Activated CD4-positive, alpha-beta T cell treated with anti-CD3 and anti-CD28 coated beads for 48 hours (primary cell): ENCODE measurements around the gene MRPL42.
"Not testable (repeated sequence)": the region's sequence is repeated elsewhere in the genome, so short reads cannot be mapped to it uniquely, and the experiment has no call there.

ENCODE experiments used
- DNase-seq: peaks from one replicate; pipeline ENCODE4 v3.0.0-alpha.2; 2020

Gene MRPL42

DNA sequence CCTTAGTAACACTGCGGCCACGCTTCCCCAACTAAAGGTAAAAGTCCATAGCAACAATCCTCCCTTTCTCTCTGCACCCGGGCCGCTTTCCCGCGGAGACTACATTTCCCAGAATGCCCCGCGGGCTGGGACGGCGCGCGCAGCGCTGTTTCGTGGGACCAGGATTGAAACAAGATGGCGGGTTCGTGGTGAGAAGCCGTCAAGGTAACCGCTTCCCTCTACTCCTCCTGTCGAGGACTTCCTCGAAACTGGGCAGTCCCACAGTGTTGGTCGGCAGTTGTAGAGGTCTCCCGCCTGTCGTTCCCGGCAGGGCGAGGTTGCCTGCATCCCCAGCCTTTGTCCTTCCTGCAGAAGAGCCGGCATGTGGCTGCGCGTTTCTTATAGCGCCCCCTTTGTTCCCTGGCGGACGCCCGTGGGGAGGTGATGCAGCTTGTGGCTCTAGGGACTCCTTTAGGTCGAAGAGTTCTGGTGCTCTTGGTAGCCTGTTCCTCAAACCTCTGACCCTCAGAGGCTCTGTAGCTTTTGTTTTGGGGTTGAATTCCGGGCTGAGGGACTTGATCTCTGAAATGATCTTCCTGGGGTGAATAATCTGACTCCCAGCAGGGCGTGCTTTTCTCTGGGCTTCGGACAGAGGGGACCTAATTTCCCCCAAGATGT, at the start of gene MRPL42:
Gene MRPL42, plus strand, starts transcription at position 164 of the 657 bp plus-strand sequence. CDS start 1,772 bp downstream, outside the sequence.
- DNase-seq = peak; percentile 95

DNA sequence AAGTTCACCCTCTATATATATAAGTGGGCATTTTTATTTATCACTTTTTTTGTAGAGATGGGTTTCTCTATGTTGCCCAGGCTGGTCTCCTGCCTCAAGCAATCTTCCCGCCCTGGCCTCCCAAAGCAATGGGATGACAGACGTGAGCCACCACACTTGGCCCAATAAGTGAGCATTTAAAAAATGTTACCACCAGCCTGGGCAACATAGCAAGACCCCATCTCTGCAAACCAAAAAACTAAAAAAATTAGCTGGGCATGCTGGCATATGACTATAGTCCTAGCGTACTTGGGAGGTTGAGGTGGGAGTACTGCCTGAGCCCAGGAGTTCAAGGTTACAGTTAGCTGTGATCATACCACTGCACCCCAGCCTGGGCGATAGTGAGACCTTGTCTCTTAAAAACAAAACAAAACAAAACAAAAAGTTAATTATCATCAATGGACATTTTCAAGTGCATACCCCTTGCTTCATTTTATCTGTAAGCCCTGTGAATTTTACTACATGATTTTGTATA, 49.3 kb upstream of the MRPL42 start:
- no peak for DNase-seq

DNA sequence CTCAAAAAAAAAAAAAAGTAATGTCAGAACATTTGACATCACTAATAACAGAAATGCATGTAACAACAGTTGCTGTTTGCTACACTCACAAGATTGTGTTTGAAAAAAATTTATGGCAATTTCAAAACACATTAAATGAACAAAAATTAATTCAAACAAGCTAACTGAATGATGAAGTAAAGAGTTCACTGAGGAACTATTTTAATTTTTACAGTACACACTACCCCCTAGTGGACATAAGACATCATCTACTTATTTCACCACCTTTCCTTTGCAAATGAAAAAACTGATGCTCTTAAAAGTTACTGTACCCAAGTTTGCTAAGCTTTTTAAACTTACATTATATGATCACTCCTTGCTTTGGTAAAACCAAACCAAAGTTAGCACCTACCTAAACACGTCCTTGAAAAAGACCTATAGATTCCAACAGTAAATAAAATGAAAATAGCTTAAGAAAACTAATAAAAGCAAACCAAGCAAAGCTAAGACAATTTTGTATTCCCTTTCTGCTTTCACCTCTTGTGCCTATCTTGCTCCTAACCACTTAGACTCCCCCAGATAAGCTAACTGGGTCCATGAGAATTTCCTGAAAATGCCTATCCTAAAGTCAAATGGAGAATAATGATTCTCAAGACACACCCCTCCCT, 47.8 kb upstream of the MRPL42 start:
- DNase-seq = no peak

DNA sequence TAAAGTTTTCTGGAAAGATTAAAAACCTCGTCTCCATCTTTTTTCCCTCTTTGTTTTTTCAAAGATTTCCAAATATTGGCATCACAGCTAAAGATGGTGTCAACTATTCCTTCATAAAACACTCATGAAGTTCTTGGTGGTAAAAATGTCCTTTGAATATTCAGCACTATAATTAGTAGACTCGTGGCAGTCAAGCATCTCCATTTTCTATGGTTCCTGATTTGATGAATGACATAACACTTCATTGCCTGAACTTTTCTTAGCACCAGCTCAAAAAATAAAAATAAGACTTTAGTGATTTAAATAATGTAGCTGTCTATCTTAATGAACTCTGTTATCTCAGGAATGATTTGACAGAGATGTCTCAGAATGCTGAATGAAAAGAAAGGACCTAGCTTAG, 45.3 kb upstream of the MRPL42 start:
- no peak for DNase-seq

DNA sequence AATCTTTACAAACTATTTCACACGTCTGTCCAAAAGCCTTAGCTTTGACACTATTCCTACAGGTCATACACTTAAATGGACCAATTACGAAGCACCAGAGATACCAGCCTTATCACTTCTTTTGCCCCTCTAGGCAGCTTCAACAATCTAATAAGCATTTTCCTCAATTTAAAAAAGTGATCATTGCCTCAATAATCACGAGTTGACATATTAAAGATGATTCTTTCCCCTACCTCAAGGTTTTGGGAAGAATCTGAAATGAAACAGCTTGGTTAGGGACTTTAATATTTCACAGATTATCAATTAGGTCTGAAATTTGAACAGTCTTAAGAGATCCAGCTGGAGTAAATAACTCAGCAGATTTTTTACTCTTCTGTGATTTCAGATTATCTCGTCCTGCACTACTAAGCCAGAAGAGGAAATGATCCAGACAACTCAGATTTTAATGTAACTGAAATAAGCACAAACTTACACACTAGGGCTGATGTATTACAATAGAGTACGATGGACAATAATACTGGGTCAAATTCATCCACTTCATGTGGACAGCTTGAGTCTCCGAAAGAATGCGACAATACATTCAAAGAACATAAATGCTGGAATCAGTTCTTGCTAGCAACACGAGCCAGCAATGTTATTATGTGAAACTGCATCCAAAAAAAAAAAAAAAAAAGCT, 41.4 kb upstream of the MRPL42 start:
- no peak for DNase-seq

DNA sequence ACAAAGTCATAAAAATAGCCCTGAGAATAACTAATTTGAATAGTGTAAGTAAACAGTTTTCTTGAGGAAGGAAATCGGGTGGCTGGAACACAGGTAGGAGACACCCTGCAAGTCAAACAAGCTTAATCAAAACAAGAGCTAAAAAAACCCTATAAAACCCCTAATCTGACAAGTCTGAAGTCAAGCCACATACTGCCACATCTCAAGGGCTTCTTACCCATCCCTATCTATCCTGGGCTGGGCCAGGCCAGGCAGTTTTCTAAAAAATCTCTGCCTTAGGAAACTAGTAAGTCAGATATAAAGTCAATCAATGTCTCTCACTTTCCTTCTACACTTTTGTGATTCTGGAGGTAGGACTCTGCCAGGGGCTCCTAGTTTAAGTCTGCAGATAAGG, 40.9 kb upstream of the MRPL42 start:
- no peak for DNase-seq

DNA sequence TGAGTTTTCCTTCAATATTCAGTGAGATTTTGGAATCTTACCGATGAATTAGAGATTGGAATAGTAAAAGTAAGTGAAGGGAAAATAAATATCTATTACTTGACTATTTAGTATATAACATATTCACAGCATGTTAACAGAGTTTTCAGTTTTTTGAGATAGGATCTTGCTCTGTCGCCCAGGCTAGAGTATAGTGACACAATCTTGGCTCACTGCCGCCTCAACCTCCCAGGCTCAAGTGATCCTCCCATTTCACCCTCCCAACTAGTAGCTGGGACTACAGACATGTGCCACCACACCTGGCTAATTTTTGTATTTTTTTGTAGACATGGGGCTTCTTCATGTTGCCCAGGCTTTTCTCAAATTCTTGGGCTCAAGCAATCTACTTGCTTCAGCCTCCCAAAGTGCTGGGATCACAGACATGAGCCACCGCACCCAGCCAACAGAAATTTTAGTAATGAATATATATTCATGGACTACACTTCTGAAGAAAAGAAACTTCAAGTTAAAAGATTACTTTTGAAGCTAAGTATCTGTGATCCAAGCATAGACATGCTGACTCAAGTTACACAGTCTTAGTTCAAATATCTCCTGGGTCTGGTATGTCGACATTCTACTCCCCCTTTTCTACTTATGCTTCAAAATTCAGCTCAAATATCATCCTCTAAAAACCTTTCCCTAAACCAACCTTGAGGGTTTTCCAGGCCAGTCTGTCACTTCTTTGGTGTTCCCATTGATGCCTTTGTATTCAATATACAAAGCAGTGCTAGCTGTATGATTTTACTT, 39.3 kb upstream of the MRPL42 start:
- DNase-seq = no peak

DNA sequence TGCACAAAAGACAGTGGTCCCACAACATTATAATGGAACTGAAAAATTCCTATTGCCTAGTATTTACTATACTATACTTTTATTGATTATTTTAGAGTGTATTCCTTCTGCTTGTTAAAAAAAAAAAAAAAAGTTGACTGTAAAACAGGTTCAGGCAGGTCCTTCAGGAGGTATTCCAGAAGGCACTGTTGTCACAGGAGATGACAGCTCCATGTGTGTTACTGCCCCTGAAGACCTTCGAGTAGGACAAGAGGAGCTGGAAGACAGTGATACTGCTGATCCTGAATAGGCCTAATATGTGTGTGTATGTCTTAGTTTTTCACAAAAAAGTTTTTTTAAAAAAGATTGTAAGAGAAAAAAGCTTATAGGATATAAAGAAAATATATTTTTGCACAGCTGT, 37.9 kb upstream of the MRPL42 start:
- DNase-seq = no peak

DNA sequence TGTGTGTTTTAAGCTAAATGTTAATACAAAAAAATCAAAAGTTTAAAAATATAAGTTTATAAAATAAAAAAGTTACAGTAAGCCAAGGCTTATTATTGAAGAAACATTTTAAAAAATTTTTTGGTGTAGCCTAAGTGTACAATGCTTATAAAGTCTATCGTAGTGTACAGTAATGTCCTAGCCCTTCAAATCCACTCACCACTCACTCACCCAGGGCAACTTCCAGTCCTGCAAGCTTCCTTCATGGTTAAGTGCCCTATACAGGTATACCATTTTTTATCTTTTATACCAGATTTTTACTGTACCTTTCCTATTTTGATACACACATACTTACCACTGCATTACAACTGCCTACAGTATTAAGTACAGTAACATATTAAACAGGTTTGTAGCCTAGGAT, 37.5 kb upstream of the MRPL42 start:
- no peak for DNase-seq

DNA sequence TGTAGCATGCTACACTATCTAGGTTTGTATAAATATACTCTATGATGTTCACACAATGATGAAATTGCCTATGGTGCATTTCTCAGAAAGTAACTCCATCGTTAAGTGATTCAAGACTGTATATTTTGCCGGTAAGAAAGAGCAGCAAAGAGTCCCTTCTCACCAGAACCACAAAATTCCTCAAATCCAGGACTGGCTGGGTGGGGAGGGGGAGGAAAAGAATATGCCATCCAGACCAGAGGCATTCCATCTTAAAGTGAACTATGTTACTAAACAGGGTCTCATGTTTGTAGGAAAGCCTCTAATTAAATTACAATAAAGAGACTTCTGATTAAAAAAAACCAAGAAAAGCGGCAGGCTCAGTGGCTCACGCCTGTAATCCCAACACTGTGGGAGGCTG, 37.0 kb upstream of the MRPL42 start:
- no peak for DNase-seq

DNA sequence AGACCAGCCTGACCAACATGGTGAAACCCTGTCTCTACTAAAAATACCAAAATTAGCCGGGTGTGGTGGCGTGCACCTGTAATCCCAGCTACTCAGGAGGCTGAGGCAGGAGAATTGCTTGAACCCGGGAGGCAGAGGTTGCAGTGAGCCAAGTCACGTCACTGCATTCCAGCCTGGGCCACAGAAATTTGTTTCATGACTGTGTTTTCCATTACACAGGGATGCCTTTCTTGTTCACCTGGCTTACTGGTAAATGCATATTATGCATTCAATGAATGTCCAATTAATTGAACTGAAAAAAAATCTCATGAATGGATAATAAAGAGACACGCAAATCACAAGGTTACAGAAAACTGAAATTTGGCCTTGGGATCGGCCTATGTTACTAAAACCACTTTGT, 35.3 kb upstream of the MRPL42 start:
- not testable (repeated sequence) for DNase-seq

DNA sequence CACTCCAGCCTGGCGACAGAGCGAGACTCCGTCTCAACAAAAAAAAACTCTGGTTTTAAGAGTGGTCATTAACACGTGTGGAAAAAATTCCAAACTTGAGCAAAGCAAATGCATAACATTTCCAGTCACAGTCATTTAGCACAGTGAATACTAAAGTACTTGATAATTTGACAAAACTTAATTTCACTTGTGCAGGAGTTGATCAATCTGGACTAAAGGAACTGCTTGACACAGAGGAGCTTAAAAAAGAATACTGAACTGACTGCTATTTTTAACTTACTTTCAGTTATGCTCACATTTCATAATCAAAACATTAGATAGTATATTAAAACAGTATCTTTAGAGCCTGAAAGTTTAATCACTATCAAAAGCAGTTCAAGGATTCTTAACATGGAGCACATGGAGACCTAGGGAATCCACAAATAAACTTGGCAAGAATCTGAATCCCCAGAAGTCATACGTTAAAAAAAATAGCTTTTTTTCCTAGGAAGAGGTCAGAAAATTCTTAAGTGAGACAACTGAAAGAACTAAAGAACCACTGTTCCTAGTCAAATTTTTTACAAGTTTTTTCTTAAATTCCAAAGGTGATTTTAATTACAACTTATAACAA, 33.0 kb upstream of the MRPL42 start:
- no peak for DNase-seq

DNA sequence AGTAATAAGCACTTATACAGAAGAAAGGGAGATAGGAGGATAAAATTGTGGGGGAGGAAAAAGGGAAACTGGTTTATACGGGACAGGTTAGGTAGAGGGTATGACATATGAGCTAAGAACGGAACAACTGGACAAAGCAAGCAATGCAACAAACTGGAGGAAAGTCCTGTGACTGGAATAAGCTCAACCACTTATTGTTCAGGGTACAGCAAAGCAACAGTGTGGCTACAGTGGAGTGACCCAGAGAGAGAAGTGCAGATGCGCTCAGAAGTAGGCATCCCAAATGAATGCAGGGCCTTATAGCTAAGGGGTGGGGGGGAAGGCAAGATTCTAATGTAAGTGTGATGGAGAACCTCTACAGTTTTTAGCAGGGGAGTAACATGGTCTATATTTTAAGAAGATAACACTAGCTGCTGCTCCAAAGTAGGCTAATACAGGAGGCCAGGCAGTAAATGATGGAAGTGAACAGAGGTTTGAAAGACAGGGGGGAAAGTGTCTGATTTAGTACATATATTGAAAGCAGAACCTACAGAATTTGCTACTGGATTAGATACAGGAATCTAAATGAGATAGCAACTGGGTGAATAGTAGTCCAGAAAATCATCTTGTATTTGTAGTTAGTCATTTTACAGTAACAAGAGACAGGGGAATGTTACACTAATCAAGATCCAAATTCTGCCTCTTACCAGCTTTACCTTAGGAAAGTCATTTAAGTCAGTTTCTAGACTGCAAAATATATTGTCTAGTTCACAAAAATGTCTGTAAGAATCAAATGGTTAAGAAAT, 28.9 kb upstream of the MRPL42 start:
- DNase-seq = no peak

DNA sequence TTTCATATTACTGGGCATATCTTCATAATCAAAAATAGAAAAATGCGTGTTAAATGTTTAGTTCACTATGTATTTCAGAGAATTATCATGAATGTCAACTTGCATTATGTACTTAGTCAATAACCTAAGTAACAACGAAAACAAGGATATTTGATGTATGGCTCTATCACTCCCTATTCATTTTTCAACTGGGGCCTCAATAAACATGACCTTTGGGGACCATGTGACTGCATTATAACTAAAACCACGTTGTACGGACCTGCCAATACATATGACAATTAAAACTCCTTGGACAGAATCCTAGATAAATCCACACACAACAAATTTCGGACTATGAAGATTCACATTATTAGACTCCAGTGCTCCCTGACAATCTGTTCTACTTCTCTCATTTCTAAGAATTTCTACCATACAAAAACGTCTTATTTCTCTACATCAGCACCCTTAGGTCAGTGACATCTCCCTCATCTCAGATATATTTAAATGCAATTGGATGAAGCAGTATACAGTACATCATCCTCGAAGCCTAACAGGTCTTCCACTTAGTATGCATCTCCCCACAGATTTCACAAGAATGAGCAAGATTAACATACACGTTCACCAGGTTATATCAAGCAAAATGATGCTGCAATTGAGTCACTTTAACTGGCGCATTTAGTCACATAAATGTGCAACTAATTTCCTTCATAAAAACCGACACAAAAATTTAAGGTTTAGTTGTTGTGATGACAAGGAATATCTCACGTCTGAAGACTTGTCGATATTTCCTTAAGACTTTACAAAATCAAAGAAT, 27.1 kb upstream of the MRPL42 start:
- no peak for DNase-seq

DNA sequence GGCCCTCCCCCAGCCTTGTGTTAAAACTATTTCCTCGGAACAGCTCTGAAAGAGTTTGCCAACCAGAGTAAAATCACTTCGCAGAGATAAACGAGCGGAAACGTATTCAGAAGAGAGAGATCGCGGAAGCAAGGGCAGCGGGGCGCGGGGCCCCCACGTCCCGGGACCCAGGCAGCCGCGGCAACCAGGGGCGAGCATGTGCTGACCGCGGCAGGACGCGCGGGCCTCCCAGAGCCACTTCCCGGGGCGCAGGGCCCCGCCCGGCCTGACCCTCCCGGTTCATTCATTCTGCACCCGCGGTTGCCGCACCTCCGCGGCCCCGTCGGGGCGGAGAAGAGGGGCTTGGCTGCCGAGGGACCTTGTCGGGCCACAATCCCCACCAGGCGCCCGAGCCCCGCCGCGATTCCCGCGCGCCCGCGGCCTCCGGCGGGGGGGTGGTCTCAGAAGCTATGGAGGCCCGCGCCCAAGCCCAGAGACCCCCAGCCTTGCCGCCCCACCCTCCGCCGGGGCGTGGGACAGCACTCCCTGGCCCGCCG, 26.2 kb upstream of the MRPL42 start:
- DNase-seq = peak; percentile 47

DNA sequence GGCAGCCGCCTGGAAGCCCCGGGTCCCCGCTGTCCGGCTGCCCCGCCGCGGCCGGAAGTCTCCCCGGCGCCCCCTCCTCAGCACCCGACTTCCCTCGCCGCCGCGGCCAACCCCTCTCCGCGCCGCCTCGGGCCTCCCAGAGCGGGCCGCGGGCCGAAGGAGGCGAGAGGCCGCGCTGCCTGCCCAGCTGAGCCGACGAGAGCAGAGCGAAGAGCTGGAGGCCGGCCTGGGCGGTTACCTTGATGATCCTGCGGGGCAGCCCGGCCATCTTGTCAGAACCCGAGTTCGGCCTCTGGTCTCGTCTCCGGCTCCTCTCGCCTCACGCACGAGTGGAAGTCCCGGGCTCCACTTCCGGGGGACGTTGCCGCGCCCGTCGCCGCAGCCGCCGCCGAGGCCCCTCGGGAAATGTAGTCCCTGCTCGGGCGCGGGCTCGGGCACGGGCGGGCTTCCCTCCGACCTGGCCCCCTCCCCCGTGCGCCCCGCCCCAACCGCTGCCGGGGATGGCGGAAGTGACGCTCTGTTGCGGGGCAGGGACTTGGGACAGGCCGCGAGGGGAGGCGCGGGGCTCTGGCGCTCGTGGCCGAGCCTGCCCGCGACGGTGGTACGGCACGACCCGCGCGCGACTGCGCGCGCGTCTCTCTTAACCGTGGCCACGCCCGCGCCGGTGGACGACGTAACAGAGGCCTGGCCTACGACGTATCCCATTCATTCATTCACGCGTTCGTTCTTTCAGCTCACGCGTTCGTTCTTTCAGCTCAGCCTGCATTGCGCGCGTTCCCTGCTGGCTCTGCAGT, 25.5 kb upstream of the MRPL42 start, which contains the start of gene UBE2N:
Gene UBE2N, minus strand, starts transcription at position 331 of the 794 bp plus-strand sequence. Its CDS starts 63 bp downstream, at position 268.
- DNase-seq = peak; percentile 97

DNA sequence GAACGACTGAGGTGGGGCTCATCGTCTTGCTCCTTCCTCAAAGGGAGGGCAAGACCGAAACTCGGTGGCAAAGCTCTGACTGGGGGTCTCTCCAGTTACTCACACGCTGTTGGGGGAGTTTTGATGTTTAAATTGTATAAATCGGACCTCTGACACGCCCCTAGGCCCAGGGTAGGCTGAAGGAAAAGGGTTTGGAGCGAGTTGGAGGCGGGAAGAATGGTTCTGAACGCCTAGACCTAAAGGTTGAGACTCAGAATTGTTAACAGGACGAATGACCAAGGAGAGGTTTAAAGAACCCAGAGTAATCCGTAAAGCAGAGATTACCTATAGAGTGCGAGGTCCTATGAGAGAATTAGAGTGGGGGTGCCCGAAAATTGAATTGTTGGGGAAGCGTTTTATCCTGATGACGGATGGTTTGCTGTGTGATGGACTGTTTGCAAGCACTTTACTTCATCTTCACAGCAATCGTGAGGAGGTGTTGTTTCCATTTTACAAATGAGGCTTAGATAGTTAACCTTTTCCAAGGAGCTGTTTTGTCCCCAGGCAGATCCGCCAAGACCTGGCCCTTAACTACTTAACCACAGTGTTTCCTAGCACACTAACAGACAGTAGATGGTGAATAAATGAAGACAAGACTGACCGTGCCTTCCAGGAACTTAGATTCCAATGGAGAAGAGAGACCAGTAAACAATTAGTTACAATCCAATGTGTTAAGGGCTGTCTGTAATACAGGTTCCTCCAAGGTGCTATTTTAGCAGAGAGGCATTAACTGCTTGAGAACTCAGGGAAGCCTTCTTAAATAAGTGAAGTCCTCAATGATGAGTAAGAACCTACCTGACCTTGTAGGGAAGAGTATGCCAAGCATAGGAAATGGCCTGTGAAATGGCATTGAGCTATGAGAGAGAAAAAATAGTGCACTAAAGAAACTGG, 24.6 kb upstream of the MRPL42 start:
- no peak for DNase-seq

DNA sequence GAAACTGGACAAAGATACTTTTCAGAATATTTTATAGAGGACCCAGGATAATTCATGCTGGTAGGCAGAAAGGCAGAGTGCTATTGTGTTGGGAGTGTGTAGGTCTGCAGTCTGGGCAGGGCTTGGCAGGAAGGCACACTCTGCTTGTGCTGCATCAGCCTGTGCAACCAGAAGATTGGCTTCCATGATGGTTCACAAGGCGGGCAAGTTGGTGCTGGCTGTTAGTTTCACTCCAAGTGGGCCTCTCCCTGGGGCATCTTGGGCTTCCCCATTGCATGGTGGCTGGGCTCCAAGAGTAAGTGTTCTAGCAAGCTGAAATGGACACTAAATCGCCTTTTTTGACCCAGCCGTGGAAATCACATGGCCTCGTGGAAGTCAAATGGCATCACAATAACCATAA, 23.7 kb upstream of the MRPL42 start:
- DNase-seq = no peak
